ENCODE measurements around the gene TYSND1.
A peak's percentile ranks its signal among the peaks of the same experiment; 100 is the strongest.
"Not testable (repeated sequence)": the region's sequence is repeated elsewhere in the genome, so short reads cannot be mapped to it uniquely, and the experiment has no call there.

The TYSND1 gene, protein sequence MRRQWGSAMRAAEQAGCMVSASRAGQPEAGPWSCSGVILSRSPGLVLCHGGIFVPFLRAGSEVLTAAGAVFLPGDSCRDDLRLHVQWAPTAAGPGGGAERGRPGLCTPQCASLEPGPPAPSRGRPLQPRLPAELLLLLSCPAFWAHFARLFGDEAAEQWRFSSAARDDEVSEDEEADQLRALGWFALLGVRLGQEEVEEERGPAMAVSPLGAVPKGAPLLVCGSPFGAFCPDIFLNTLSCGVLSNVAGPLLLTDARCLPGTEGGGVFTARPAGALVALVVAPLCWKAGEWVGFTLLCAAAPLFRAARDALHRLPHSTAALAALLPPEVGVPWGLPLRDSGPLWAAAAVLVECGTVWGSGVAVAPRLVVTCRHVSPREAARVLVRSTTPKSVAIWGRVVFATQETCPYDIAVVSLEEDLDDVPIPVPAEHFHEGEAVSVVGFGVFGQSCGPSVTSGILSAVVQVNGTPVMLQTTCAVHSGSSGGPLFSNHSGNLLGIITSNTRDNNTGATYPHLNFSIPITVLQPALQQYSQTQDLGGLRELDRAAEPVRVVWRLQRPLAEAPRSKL

DNA sequence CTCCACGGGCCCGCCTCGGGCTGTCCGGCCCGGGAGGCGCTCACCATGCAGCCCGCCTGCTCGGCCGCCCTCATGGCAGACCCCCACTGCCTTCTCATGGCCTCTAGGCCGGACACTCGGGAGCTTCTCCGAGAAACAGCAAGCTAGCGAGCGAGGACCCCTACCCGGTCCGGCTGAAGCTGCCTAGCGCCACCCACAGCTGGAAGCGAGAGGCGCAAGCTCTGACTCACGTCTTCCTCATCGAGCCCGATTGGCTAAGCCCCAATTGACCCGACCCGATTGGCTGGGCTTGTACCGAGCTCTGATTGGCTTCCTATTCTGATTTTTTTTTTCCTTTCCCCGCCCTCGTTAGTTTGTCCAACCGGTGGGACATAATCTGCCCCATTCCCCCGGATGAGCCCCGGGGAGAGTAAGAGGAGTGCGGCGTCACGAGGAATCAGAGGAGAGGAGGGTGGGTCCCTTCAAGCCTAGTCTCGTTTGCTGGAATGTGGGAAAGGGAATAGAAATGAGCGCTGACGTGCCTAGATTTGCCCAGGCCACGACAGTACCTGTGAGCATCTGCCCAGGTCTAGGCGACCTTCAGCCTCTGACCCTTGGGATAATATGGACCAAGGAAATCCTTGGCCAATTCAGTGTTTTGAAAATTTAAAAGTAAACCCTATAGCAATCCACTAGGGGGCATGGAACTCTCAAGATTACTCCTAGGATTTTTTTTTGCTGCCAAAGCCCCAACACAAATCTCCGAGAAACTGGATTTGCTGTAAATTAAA, at the start of gene TYSND1:
TSS of gene TYSND1 (minus strand) at position 212 of the 770 bp plus-strand sequence. CDS start at position 98, 114 bp downstream.
- DNase-seq = peak; percentile 86

DNA sequence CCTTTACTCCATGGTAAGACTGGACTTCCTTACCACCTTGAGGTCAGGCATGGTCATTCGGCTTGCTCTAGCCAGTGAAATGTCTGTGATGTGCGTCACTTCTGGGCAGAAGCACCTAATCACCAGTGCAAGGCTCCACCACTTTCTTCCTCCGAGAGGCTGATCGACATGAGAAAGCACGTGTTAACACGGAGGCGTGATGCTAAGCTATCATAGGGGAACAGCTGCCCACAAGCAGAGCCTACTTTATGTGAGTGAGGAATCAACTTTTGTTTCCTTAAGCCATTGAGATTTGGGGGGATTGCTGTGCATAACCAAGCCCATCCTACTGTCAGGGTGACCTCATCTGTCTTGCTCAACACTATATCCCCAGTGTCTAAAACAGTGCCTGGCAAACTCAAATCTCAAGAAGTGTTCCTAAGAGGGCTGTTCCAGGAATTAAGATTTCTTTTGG, 46.9 kb upstream of the TYSND1 start:
- DNase-seq = no peak

DNA sequence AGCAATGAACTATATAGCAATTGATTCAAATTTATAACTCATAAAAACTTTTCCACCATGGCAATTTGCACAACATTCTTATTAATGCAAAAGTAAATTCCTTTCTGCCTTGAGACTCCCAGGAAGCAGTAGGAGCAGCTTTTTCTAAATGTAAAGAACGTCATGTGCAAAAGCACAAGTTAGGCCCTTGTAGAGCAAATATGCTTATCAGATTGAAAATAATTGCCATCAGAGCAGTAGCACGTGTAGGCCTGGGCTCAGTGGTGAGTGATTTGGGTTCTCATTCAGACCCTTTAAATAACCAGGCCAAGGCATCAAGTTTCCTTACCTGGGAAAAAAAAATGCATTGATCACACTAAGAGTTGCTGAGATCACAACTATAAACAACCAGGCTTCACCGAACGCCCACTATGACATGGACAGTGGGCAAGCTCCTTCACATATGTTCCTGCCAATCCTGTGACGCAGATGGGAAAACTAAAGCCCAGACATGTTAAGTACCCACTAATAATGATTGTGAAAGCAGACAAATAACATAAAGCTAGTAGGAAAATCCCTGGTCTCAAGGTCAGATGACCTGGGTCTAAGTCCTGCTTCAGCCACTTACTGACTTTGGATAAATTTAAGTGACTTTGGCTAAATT, 45.9 kb upstream of the TYSND1 start:
- no peak for DNase-seq

DNA sequence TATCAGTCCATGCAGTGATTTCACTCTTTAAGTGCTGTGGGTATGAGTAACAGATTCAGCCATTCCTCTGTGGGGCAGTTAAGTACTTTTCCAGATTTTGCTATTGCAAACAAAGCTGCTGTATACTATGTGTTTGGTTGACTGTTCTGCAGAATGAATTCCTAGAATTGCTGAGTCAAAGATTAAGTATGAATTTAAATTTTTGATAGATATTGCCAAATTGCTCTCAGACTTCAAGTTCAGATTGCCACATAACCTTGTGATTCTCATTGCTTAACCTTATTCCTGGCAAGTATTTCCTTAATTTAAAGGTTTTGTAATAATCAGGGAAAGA, 45.4 kb upstream of the TYSND1 start:
- DNase-seq = no peak

DNA sequence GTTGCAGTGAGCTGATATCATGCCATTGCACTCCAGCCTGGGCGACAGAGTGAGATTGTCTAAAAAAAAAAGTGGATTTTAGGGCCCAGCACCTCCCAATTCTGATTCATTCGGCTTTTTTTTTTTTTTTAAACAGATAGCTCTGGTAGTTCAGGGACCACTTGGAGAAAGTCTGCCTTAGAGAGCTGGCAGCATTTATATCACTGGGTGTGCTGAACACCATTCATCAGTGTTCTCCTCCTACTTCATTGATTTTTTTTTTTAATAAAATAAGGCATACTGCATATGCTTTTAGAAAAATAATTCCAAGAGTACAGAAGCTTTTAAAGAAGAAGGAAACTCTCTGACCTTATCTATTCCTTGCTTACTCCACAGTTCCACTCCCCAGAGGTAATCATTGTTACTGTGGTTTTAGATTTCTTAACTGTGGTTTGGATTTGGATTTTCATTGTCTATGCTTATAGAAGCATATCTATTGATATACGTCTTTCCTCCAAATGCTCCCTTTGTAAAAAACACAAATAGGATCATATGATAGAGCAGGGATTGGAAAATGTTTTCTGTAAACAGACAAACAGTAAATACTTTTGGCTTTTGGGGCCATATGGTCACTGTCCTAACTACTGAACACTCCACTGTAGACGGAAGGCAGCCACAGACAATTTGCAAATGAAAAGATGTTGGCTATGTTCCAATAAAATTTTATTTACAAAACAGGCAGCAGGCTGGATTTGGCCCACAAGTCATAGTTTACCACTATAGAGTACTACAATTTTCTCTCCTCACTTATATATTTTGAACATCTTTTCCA, 44.9 kb upstream of the TYSND1 start:
- DNase-seq = no peak

DNA sequence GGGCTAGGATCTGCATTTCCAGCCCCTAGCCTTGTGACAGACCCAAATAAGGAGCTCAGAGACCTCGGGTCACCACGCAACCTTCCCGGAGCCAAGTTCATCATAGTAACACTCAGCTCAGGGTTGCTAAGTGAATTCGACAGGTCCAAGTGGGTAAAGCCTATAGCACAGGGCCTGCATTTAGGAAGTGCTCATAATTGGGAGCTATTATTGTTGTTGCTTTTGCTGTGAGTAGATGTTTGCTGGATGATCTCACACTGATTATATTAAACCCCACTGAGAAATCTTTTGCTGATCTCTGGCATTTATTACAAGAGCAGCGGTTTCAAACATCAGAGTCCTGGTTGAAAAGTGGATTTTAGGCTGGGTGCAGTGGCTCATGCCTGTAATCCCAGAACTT, 44.1 kb upstream of the TYSND1 start:
- no peak for DNase-seq

DNA sequence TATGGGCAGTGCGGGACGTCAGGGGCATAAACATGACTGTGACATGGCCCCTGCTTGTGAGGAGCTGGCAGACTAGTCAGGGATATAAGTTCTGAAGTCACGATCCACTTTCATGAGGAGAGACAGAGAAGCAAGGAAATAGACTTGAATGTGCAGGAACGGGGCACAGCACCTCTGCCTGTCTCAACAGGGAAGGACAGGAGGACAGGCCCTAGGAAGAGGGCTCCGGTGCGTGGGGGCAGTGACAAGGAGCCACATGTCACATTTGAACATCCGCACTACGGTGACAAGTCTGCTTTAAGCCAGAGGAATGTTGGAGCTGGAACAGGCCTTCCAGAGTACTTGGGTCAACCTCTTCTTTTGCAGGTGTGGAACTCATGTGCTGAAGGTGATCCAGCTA, 43.6 kb upstream of the TYSND1 start:
- no peak for DNase-seq

DNA sequence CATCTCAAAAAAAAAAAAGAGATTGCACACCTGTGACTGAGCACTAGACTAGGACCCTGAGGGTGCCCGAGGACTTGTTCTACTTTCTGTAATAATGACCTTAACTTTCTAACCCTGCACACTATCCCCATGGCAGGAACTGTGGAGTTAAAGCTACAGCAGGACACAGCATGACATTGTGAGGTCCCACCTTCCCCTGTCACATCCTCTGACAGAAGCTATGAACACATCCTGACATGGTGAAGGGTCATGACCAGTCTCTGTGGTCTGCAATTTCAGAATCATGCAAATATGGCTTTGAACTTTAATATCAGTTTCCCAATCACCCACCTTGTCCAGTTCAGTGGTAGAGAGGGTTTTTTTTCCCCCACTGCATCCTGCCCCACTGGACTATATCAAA, 42.3 kb upstream of the TYSND1 start:
- DNase-seq = no peak

DNA sequence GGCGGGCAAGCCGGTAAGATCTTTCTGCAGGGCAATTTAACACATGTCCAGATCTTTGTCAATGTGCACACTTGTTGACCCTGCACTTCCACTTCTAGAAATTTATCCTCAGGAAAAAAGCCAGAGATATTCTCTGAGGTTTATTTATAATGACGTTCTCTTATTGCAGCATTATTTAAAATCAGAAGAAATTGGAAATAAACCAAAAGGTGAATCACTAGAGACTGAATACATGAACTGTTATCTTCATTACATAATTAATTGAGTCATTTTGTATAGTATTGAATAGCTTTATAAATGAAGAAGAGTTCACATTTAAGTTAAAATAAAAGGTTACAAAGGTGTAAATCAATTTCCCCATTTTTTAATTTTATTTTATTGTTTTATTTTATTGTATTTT, 40.1 kb upstream of the TYSND1 start:
- no peak for DNase-seq

DNA sequence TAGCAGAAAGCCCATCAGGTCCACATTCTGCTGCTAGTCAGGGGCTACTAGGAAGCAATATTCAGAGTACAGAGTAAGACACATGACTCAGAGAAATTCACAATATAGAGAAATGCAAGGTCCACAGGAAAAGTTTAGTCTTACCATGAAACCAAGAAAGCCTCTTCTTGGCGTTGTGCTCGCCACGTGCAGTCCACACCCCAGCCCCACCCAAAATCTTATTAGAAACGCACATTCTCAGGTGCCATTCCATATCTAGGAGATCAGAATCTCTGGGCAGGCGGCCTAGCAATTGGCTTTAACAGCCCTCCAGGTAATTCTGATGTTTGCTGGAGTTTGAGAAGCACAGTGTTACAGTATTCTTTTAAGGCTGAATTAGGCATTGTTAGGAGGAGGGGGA, 39.6 kb upstream of the TYSND1 start:
- no peak for DNase-seq

DNA sequence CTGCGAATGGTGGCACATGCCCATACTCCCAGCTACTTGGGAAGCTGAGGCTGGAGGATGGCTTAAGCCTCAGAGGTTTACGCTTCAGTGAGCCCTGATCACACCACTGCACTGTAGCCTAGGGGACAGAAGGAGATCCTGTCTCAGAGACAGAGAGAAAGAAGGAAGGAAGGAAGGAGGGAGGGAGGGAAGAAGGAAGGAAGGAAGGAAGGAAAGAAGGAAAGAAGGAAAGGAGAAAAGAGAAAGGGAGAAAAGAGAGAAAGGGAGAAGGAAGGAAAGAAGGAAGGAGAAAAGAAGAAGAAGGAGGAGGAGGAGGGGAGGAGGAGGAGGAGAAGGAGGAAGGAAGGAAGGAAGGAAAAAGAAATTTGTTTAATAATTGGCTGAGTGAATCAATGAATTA, 36.8 kb upstream of the TYSND1 start:
- DNase-seq = no peak

DNA sequence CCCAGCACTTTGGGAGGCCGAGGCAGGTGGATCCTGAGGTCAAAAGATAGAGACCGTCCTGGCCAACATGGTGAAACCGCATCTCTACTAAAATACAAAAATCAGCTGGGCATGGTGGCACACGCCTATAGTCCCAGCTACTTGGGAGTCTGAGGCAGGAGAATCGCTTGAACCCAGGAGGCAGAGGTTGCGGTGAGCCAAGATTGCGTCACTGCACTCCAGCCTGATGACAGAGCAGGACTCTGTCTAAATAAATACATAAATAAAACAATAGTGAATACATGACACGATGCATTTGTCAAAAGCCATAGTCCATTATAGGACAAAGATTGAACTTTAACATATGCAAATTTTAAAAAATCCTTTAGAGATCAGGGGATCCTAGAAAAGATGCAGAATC, 32.7 kb upstream of the TYSND1 start:
- not testable (repeated sequence) for DNase-seq

DNA sequence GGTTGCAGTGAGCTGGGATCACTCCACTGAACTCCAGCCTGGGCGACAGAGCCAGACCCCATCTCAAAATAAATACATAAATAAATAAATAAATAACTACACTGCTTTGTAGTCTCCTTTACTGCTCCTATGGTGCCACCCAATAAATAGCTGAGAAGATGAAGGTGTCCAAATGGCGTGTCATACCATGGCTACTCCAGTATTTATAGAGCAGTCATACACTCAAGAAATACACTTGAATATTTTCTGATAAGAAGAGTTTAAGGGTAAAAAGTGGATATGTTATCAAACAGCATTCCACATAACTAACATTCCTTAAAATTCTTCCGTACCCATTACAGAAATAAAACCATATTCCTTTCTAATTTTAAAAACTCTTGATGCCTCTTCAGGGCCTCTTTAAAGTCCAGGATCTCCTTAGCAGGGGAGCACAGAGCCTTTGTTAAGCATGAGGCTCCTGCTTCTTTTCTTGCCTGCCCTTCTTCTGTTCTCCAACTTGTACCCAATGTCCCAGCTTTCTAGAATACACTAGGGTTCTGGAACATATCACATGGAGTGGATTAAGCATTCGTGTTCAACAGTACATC, 31.7 kb upstream of the TYSND1 start:
- no peak for DNase-seq

DNA sequence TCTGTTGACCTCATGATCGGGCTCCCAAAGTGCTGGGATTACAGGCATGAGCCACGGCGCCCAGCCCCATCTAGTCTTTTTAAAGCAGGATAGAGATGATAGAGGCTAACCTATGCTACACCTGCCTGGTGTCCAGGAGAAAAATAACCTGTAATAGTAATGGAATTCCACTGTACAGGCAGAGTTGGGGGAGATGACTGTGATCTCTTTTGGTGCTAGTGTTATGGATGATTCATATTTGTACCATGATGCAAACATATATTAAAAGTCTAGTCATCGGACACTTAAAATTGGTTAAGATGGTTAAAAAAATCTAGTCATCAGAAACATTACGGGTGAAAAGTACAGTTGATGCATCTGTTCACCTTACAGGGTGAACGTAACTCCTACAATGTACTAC, 29.9 kb upstream of the TYSND1 start:
- DNase-seq = no peak

DNA sequence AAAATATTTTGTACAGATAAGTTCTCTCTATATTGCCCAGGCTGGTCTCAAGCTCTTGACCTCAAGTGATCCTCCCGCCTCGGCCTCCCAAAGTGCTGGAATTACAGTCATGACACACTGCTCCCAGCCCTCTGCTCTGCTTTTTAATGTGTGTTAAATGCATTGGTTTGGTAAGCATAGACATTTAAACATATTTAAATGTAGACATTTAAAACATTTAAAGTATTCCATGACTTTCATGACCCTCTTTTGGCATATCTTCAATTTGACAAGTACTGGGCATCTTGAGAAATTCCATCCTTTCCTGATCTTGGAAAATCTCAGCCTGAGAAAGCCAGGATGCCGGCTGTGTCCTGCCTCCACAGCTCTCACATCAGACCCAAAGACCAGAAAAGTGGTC, 29.0 kb upstream of the TYSND1 start:
- no peak for DNase-seq

DNA sequence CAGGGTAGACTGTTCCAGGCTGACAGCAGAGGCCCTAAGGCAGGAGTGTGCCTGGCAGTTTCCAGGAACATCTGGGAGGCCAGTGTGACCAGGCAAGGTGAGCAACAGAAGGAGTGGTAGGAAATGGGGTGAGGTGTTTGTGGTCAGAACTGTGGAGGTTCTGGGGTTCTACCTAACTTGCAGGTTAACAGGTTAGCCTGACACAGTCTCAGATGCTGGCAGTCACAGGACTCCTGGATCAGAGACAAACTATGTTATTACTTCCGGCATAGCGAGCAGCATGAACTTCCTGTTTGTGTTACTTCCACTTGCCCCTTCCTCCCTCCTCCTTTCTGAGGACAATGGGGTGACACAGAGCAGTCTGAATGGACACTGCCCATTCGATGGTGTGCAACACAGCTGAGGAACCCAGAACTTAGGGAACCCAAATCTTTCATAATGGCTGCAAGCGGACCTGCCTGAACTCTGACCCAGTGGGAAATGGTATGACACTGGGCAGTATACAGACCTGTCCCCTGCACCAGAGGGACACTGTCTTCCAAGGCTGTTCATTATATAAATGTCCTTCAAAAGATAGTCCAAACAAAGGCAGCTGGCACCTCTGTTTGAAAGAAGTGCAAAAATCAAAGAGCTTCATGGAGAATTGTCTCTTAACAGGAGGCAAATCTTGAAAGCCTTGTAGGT, 27.7 kb upstream of the TYSND1 start:
- no peak for DNase-seq

DNA sequence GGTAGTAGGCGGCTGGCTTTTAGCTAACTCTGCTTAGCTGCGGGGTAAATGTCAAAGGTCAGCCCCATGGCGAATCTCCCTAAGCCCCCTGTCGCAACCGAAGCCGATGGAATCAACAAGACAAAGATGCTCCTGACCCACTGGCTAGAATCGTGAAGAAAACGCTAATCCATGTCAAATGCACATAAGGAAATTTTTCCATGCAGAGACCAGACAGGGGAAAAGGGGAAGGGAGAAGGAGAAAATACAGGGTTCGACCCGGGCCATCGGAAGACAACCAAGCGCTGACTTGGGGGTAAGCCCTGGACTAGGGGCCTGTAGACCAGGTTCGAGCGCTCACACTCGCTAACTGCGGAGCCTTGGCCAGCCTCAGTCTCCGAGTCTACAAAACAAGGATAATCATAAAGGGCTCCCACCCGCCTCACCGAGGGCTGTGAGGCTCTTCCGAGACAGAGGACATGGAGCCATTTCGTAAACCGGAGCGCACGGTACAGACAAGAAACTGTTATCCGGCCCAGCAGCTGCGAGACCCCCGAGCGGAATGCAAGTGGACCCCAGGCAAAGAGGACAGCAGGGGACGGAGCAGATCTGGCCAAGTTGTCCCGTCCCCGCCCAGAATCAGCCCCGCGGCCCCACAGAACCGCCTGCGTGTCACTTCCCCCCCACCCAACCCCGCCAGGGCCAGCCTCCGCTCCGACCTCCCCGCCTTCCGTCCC, 23.3 kb upstream of the TYSND1 start:
- DNase-seq = no peak

DNA sequence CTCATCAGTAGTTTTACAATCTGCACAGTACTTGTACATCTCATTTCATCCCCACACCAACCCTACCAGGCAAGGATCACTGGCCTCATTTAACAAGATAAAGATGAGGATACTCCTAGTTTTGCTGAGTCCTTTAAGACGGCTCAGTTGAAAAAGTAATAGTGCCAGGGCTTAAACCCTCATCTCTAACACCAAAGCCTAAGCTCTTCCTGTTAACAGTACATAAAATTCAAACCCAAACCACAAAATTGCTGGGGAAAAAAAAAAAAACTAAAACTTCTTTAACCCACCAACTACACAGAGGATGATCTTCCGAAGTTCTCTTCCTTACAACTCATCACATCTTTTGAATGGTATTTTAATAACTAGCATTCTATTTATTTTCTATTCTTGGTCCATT, 22.5 kb upstream of the TYSND1 start:
- DNase-seq = no peak

DNA sequence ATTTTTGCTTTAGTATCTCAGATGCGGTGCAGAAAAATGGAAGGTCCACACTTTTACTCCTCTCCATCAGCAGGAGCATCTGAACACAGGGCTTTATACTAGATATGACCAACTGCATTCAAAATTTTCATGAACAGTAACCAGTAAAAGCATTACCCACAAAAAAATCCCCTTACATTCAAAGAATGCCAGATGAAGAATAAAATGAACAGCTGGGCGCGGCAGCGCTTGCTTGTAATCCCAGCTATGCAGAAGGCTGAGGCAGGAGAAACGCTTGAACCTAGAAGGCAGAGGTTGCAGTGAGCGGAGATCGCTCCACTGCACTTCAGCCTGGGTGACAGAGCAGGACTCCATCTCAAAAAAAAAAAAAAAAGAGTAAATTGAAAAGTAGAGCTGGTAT, 20.7 kb upstream of the TYSND1 start:
- DNase-seq = no peak

DNA sequence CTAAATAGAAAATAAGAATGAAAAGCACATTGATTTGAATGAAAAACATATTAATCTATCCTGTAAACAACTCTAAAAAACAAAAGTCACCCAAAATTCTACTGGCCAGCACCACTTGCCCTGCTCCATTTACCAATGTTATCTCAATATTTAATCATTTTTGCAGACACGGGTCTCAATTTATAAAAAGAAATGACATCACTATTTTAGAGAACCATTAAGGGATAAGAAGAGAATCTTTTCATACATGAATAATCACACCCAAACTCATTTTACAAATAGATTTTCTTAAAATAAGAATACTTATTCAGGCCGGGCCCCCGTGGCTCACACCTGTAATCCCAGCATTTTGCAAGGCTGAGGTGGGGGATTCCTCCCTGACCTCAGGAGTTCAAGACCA, 19.9 kb upstream of the TYSND1 start:
- DNase-seq = no peak

DNA sequence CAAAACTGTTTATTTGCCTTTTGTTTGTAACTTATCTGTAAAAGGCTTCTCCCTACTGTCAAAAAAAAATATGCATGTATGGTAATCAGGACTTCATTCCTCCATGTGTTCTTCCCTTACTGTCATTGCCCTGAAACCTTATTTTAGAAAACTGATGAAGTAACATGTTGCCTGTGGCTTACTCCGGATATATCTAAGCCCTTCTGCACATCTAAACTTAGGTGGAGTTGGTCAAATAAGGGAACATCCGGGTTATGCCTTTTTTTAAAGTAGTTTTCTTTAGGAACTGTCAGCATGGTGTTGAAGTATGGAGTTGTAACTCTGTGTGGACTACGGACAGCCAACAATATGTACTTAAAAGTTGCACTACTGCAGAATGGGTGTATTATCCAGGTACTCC, 17.7 kb upstream of the TYSND1 start:
- DNase-seq = no peak

Data from activated T-cell treated with anti-CD3 and anti-CD28 coated beads for 4 hours (primary cell).